OCI-LY7 (cell line): ENCODE measurements around the gene C16orf87. TPM values are rescaled to one million over a fixed set of nuclear protein-coding genes. Genes with fewer than 3 reads are reported as not detected.

ENCODE experiments used
- BruUV-seq: library from RNA; stranded (reverse); fragments of 400-500 nt; replicated peaks from 2 replicates; lab custom pipeline; 2021; lab: Mats Ljungman, UMichigan
- CTCF ChIA-PET: fragments of 300-600 bp; sonication (Branson Sonifier 250); formaldehyde crosslinking; loops from one replicate; lab custom pipeline; 2022; ENCODE audit warnings: antibody characterized with exemption; ENCODE audit not compliant: unreplicated experiment; lab: Charles Lee
- POLR2A ChIA-PET: fragments of 300-600 bp; sonication (Branson Sonifier 250); formaldehyde crosslinking; loops from one replicate; lab custom pipeline; 2022; ENCODE audit warnings: antibody characterized with exemption; lab: Charles Lee
- DNase-seq: peaks from one replicate; pipeline ENCODE4 v3.0.0-alpha.2; 2015; ENCODE audit warnings: low spot score
- H2AFZ ChIP-seq: fragments of 200-600 bp; sonication (generic), shearing (Covaris generic); 2 replicates; pipeline ENCODE4 v1.6.1; 2014; ENCODE audit warnings: mild to moderate bottlenecking, antibody characterized with exemption, low read length, moderate library complexity
- H3K27ac ChIP-seq: fragments of 200-600 bp; sonication (generic); 2 replicates; pipeline ENCODE4 v1.5.1; 2014; ENCODE audit warnings: mixed run types, low read depth, mild to moderate bottlenecking, moderate library complexity, low read length, inconsistent platforms; ENCODE audit not compliant: poor library complexity, severe bottlenecking
- H3K36me3 ChIP-seq: fragments of 200-600 bp; sonication (generic); 2 replicates; pipeline ENCODE4 v1.6.1; 2014; ENCODE audit warnings: mild to moderate bottlenecking, antibody characterized with exemption, low read length, moderate library complexity, mixed read lengths; ENCODE audit not compliant: insufficient read depth
- H3K4me1 ChIP-seq: fragments of 200-600 bp; sonication (generic); 2 replicates; pipeline ENCODE4 v1.5.1; 2014; ENCODE audit warnings: mild to moderate bottlenecking, low read length; ENCODE audit not compliant: insufficient read depth, poor library complexity, severe bottlenecking
- H3K4me2 ChIP-seq: fragments of 200-600 bp; sonication (generic); 2 replicates; pipeline ENCODE4 v1.6.1; 2014; ENCODE audit warnings: mild to moderate bottlenecking, low read length
- H3K4me3 ChIP-seq: fragments of 200-600 bp; sonication (generic); 2 replicates; pipeline ENCODE4 v1.5.1; 2014; ENCODE audit warnings: mild to moderate bottlenecking, low read depth, low read length; ENCODE audit not compliant: poor library complexity, severe bottlenecking
- H3K79me2 ChIP-seq: fragments of 200-600 bp; sonication (generic); 2 replicates; pipeline ENCODE4 v1.6.1; 2016; ENCODE audit warnings: low read depth, mild to moderate bottlenecking, low read length, moderate library complexity, mixed read lengths; ENCODE audit not compliant: insufficient read depth
- H3K9me2 ChIP-seq: fragments of 200-600 bp; sonication (generic); 2 replicates; pipeline ENCODE4 v1.6.1; 2016; ENCODE audit warnings: mild to moderate bottlenecking, low read length, mixed read lengths; ENCODE audit not compliant: insufficient read depth
- H3K9me3 ChIP-seq: fragments of 200-600 bp; sonication (generic); 2 replicates; pipeline ENCODE4 v1.6.1; 2014; ENCODE audit warnings: mild to moderate bottlenecking, mixed run types, low read length, mixed read lengths
- H4K20me1 ChIP-seq: fragments of 200-600 bp; sonication (generic); 2 replicates; pipeline ENCODE4 v1.6.1; 2014; ENCODE audit warnings: mild to moderate bottlenecking, antibody characterized with exemption, low read length, moderate library complexity, mixed read lengths; ENCODE audit not compliant: insufficient read depth
- EZH2phosphoT487 ChIP-seq: fragments of 200-600 bp; sonication (generic); IDR thresholded peaks from 2 replicates; pipeline ENCODE4 v1.6.1; 2018; ENCODE audit warnings: low read depth, borderline replicate concordance, mild to moderate bottlenecking, mixed run types, antibody characterized with exemption, low read length, moderate library complexity, mixed read lengths
- intact Hi-C: fragments of 100-400 bp; cut with micrococcal nuclease; formaldehyde crosslinking; loops from one replicate; pipeline ENCODE4 v1.10.0; 2022; ENCODE audit not compliant: unreplicated experiment
- total RNA-seq, 2 experiments: library from RNA; depleted of rRNA in 1 of 2; stranded (reverse); fragments of >200 nt in 1 of 2; shearing (Covaris generic) in 1 of 2; gene quantifications; 2 replicates each; pipeline ENCODE4 v1.2.3, GENCODE V29; 2014 to 2022
- TF ChIP-seq, protein P1 (sequence below): fragments of 200-600 bp; sonication (generic); conservative IDR thresholded peaks from 2 replicates; pipeline ENCODE4 v1.5.1; 2014; ENCODE audit warnings: mild to moderate bottlenecking, antibody characterized with exemption, low read length, moderate library complexity, mixed read lengths

Gene C16orf87
- total RNA-seq, 2 experiments from 2014 or later, result 9.1 to 21.1 TPM

DNA sequence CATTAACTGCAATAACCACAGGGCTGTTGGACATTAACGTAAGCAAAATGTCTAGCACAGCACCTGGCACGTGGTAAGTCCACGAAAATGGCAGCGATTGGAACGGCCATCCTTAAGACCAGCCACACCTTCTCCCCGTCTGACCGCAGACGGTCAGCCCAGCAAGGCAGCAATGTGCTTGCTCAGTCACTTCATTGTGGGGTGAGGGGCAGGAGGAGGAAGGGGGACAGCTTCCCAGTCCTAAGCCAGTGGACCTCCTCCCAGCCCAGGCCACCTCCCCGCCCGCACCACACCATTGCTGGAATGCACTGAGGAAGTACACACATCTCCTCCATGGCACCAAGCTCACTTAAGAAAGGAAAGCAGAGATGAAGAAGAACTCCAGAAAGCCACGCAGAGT is 74.2 kb downstream of the C16orf87 start:
- Histone ChIP-seq H3K79me2 (no peaks in the 10 kb centered on the region), H3K27ac (no peak overlapping the region), H4K20me1 (no peaks in the 10 kb centered on the region), H3K4me2 (no peak overlapping the region), H3K9me2 (no peaks in the 10 kb centered on the region), H3K4me3 (no peak overlapping the region), H3K9me3 (no peaks in the 10 kb centered on the region), H3K36me3 (no peaks in the 10 kb centered on the region), H3K4me1 (no peaks in the 10 kb centered on the region), H2AFZ (no peak overlapping the region)
- TF ChIP-seq, protein P1, sequence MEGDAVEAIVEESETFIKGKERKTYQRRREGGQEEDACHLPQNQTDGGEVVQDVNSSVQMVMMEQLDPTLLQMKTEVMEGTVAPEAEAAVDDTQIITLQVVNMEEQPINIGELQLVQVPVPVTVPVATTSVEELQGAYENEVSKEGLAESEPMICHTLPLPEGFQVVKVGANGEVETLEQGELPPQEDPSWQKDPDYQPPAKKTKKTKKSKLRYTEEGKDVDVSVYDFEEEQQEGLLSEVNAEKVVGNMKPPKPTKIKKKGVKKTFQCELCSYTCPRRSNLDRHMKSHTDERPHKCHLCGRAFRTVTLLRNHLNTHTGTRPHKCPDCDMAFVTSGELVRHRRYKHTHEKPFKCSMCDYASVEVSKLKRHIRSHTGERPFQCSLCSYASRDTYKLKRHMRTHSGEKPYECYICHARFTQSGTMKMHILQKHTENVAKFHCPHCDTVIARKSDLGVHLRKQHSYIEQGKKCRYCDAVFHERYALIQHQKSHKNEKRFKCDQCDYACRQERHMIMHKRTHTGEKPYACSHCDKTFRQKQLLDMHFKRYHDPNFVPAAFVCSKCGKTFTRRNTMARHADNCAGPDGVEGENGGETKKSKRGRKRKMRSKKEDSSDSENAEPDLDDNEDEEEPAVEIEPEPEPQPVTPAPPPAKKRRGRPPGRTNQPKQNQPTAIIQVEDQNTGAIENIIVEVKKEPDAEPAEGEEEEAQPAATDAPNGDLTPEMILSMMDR, result no peak
- no peak for TF ChIP-seq EZH2phosphoT487
- POLR2A ChIA-PET, result no interaction called here
- CTCF ChIA-PET, result no interaction called here
- intact Hi-C loops, result no loop called here
- no TSS peak for BruUV-seq
- no peak for DNase-seq

DNA sequence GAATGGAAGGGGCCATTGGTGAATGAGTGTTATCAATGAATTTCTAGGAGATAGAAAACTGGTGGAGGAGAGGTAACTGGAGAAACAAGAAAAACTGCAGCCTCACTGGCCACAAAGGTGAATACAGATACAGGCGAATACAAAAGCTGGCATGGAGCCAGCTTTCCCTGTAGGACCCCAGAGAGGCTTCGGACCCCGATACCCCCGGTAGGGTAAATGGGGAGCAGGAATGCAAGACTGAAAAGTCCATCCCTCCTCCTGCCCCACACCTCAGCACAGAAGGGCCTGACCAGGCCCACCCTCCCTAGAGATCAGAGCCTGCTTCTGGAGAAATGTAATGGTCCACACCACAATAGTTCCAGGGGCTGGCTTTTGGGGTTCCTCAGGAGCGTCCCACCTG is 78.0 kb downstream of the C16orf87 start:
- no peaks in the 10 kb centered on the region for H3K36me3 ChIP-seq
- peaks cover 5% of the 10 kb centered on the region for H3K4me1 ChIP-seq
- no peak for TF ChIP-seq EZH2phosphoT487
- TF ChIP-seq, protein P1, result no peak
- H3K4me2 ChIP-seq, result no peak overlapping the region
- no peaks in the 10 kb centered on the region for H3K79me2 ChIP-seq
- DNase-seq, result no peak
- H3K4me3 ChIP-seq, result no peak overlapping the region
- H3K9me2 ChIP-seq, result no peaks in the 10 kb centered on the region
- H3K9me3 ChIP-seq, result no peaks in the 10 kb centered on the region
- no peaks in the 10 kb centered on the region for H4K20me1 ChIP-seq
- ChIA-PET POLR2A (interaction anchor here (1.3 kb wide), 1 partner anchor 9 kb away, joined by 6 read pairs; no protein-coding TSS in a partner anchor), CTCF (no interaction called here)
- H2AFZ ChIP-seq, result no peak overlapping the region
- no peak overlapping the region for H3K27ac ChIP-seq
- BruUV-seq, result no TSS peak
- intact Hi-C loops, result no loop called here

DNA sequence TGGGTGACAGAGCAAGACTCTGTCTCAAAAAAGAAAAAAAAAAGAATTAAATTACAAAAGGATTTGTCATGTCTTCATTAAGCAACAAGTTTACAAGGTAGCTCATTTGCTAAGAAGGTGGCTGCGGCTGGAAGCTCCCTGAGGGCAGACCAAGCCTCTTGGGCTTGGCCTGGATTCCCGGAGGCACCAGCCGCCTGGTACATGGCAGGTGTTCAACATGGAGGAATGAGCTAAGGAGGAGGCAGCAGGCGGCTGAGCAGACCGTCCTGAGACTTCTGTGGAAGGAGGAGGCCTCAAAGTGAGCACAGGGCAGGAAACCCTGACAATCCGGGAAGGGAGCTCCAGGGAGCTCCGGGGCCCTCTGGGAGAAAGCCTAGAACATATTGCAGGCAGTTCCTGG is 79.6 kb downstream of the C16orf87 start:
- no TSS peak for BruUV-seq
- no peaks in the 10 kb centered on the region for H3K79me2 ChIP-seq
- TF ChIP-seq EZH2phosphoT487, result no peak
- TF ChIP-seq, protein P1, result no peak
- ChIA-PET POLR2A (interaction anchor here (1.5 kb wide), 1 partner anchor 9 kb away, joined by 8 read pairs; no protein-coding TSS in a partner anchor), CTCF (no interaction called here)
- H3K27ac ChIP-seq, result no peak overlapping the region
- H2AFZ ChIP-seq, result no peak overlapping the region
- no peak overlapping the region for H3K4me2 ChIP-seq
- no peaks in the 10 kb centered on the region for H3K9me2 ChIP-seq
- intact Hi-C loops, result no loop called here
- DNase-seq, result no peak
- H3K9me3 ChIP-seq, result no peaks in the 10 kb centered on the region
- H3K4me1 ChIP-seq, result peaks cover 5% of the 10 kb centered on the region
- H4K20me1 ChIP-seq, result no peaks in the 10 kb centered on the region
- no peaks in the 10 kb centered on the region for H3K36me3 ChIP-seq
- H3K4me3 ChIP-seq, result no peak overlapping the region
